ENCODE data around the gene MMP7. TPM values are rescaled to one million over a fixed set of nuclear protein-coding genes. Genes with fewer than 3 reads are reported as not detected.

MMP7 gene
- total RNA-seq, 1 experiment from 2014 or later, result 0.61 TPM

DNA sequence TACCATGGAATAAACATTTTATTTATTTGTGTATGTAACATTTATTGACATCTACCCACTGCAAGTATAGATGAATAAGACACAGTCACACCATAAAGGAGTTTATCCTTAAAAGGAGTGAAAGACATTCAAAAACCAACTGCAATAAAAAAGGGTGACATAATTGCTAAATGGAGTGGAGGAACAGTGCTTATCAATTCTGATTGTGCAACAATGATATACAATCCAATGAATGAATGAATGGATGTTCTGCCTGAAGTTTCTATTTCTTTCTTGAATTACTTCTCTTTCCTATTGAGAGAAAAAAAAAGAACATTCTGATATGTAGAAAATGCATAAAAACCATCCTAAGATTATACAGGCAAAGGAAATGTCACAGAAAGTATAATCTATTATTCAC lies 10.0 kb downstream of the MMP7 start:
- DNase-seq (ENCODE audit: low read depth, low spot score), result no peak
- RAD21 ChIA-PET (ENCODE audit: low non-redundant PET in 1 of 2, low total read pairs in 2 of 2, uncharacterized antibody in 2 of 2, unreplicated experiment in 2 of 2), result no interaction called here
- Histone ChIP-seq H3K4me1 (ENCODE audit: control insufficient read depth in 1 of 2, insufficient read depth in 2 of 2, low read length in 2 of 2) (no peaks in the 10 kb centered on the region), H3K27me3 (ENCODE audit: insufficient read depth, low read length) (no peaks in the 10 kb centered on the region), H3K27ac (ENCODE audit: low read depth, low read length) (no peak overlapping the region), H3K79me2 (ENCODE audit: insufficient read depth, low read length) (no peaks in the 10 kb centered on the region), H3K9me3 (ENCODE audit: control insufficient read depth in 1 of 2, insufficient read depth in 1 of 2, low read depth in 1 of 2, low read length in 2 of 2) (no peaks in the 10 kb centered on the region), H3K4me2 (ENCODE audit: low read length) (no peak overlapping the region), H3K9ac (ENCODE audit: low read length) (no peak overlapping the region), H3K4me3 (replicated peaks in 1 of 2; ENCODE audit: low read depth in 1 of 2, low read length in 2 of 2) (no peak overlapping the region), H2AFZ (ENCODE audit: low read depth, low read length, poor library complexity, severe bottlenecking) (peak overlapping the region; percentile 3), H3K9me2 (ENCODE audit: insufficient read depth) (no peaks in the 10 kb centered on the region), H3K36me3 (ENCODE audit: control insufficient read depth in 1 of 2, insufficient read depth in 2 of 2, low read length in 2 of 2) (no peaks in the 10 kb centered on the region), H4K20me1 (ENCODE audit: insufficient read depth) (no peaks in the 10 kb centered on the region)
- CTCF ChIA-PET, result no interaction called here
- no TSS peak for BruUV-seq (replicated peaks)
- TF ChIP-seq EZH2phosphoT487 (IDR thresholded peaks at IDR 0.05; ENCODE audit: borderline replicate concordance), result no peak
- no peak for TF ChIP-seq ZFX (IDR thresholded peaks at IDR 0.05)
- no peak for TF ChIP-seq RAD21 (IDR thresholded peaks at IDR 0.05; ENCODE audit: low read depth)
- TF ChIP-seq EGR1 (IDR thresholded peaks at IDR 0.05; ENCODE audit: low read depth), result no peak
- no peak for TF ChIP-seq SP1 (IDR thresholded peaks at IDR 0.05; ENCODE audit: low read depth)
- no peak for TF ChIP-seq EZH2 (IDR thresholded peaks at IDR 0.05)
- no peak for TF ChIP-seq POLR2AphosphoS5 (IDR thresholded peaks at IDR 0.05; ENCODE audit: low read depth, low read length)
- TF ChIP-seq, protein P1, sequence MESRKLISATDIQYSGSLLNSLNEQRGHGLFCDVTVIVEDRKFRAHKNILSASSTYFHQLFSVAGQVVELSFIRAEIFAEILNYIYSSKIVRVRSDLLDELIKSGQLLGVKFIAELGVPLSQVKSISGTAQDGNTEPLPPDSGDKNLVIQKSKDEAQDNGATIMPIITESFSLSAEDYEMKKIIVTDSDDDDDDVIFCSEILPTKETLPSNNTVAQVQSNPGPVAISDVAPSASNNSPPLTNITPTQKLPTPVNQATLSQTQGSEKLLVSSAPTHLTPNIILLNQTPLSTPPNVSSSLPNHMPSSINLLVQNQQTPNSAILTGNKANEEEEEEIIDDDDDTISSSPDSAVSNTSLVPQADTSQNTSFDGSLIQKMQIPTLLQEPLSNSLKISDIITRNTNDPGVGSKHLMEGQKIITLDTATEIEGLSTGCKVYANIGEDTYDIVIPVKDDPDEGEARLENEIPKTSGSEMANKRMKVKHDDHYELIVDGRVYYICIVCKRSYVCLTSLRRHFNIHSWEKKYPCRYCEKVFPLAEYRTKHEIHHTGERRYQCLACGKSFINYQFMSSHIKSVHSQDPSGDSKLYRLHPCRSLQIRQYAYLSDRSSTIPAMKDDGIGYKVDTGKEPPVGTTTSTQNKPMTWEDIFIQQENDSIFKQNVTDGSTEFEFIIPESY (IDR thresholded peaks at IDR 0.05; ENCODE audit: extremely low read depth, insufficient replicate concordance, low read length), result no peak
- no peak for TF ChIP-seq FOSL1 (IDR thresholded peaks at IDR 0.05; ENCODE audit: low read depth)
- TF ChIP-seq, protein P2, sequence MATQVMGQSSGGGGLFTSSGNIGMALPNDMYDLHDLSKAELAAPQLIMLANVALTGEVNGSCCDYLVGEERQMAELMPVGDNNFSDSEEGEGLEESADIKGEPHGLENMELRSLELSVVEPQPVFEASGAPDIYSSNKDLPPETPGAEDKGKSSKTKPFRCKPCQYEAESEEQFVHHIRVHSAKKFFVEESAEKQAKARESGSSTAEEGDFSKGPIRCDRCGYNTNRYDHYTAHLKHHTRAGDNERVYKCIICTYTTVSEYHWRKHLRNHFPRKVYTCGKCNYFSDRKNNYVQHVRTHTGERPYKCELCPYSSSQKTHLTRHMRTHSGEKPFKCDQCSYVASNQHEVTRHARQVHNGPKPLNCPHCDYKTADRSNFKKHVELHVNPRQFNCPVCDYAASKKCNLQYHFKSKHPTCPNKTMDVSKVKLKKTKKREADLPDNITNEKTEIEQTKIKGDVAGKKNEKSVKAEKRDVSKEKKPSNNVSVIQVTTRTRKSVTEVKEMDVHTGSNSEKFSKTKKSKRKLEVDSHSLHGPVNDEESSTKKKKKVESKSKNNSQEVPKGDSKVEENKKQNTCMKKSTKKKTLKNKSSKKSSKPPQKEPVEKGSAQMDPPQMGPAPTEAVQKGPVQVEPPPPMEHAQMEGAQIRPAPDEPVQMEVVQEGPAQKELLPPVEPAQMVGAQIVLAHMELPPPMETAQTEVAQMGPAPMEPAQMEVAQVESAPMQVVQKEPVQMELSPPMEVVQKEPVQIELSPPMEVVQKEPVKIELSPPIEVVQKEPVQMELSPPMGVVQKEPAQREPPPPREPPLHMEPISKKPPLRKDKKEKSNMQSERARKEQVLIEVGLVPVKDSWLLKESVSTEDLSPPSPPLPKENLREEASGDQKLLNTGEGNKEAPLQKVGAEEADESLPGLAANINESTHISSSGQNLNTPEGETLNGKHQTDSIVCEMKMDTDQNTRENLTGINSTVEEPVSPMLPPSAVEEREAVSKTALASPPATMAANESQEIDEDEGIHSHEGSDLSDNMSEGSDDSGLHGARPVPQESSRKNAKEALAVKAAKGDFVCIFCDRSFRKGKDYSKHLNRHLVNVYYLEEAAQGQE (IDR thresholded peaks at IDR 0.05; ENCODE audit: low read depth), result no peak
- TF ChIP-seq YY1 (IDR thresholded peaks at IDR 0.05; ENCODE audit: extremely low read depth, insufficient replicate concordance, low read depth, low read length), result no peak
- TF ChIP-seq, protein P3, sequence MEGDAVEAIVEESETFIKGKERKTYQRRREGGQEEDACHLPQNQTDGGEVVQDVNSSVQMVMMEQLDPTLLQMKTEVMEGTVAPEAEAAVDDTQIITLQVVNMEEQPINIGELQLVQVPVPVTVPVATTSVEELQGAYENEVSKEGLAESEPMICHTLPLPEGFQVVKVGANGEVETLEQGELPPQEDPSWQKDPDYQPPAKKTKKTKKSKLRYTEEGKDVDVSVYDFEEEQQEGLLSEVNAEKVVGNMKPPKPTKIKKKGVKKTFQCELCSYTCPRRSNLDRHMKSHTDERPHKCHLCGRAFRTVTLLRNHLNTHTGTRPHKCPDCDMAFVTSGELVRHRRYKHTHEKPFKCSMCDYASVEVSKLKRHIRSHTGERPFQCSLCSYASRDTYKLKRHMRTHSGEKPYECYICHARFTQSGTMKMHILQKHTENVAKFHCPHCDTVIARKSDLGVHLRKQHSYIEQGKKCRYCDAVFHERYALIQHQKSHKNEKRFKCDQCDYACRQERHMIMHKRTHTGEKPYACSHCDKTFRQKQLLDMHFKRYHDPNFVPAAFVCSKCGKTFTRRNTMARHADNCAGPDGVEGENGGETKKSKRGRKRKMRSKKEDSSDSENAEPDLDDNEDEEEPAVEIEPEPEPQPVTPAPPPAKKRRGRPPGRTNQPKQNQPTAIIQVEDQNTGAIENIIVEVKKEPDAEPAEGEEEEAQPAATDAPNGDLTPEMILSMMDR (IDR thresholded peaks at IDR 0.05 in 2 of 3, conservative IDR thresholded peaks at IDR 0.05 in 1 of 3; ENCODE audit: borderline replicate concordance in 1 of 3, insufficient read depth in 1 of 3, low read depth in 2 of 3, low read length in 2 of 3), result no peak
- no peak for TF ChIP-seq TCF7L2 (IDR thresholded peaks at IDR 0.05; ENCODE audit: borderline replicate concordance, extremely low read depth, insufficient read depth, insufficient read length)
- no peak for TF ChIP-seq JUND (IDR thresholded peaks at IDR 0.05)
- TF ChIP-seq POLR2A (IDR thresholded peaks at IDR 0.05; ENCODE audit: borderline replicate concordance, extremely low read depth, insufficient read depth, insufficient read length), result no peak
- TF ChIP-seq CBX3 (IDR thresholded peaks at IDR 0.05; ENCODE audit: low read depth), result no peak
- POLR2A ChIA-PET, result no interaction called here
- no peak for ATAC-seq
- intact Hi-C loops (cut with micrococcal nuclease), result no loop called here
